Sciatic nerve (tissue), 2 donors: Measurements from ENCODE around the gene PLA1A. TPM values are rescaled to one million over a fixed set of nuclear protein-coding genes. Genes with fewer than 3 reads are reported as not detected.

Experiments used
- ATAC-seq: fragments of 200-7000 bp; cut with Tn5 transposase; one replicate; pipeline ENCODE4 v1.9.1; 2020; ENCODE audit warnings: mild to moderate bottlenecking, moderate library complexity
- DNase-seq: peaks from one replicate; pipeline ENCODE4 v3.0.0-alpha.2; 2020; ENCODE audit warnings: low spot score
- intact Hi-C: fragments of 100-400 bp; cut with DNase I; formaldehyde crosslinking; loops from one replicate; pipeline ENCODE4 v1.14.2; 2022
- total RNA-seq: library from RNA; stranded (reverse); fragmentation: NEBNext Ultra II Directional; extraction: Animal tissue kit (Norgen Biotek cat#: 25700); gene quantifications from one replicate; pipeline ENCODE4 v1.2.1, GENCODE V29; 2021
- donor health status: DM: no; HTN: no; CAD: no.
- donor health status: DM: no; HTN: no; CAD: no.

The PLA1A gene
- total RNA-seq, 1 donor from 2014 or later: 0.76 TPM

- ATAC-seq (peak; percentile 22), DNase-seq (no peak)
- intact Hi-C loops: no loop called here
Observed at GRCh38 chr3:119652306-119653033, 54.8 kb downstream of the PLA1A start.

- no peak for DNase-seq
- intact Hi-C loops: no loop called here
- ATAC-seq: no peak
Observed at GRCh38 chr3:119653876-119654275, 56.2 kb downstream of the PLA1A start.

GRCh38 chr3:119657887-119658702 is 60.4 kb downstream of the PLA1A start:
- no peak for DNase-seq
- ATAC-seq: no peak
- intact Hi-C loops: no loop called here

GRCh38 chr3:119658994-119659393 is 61.3 kb downstream of the PLA1A start:
- ATAC-seq: no peak
- intact Hi-C loops: no loop called here
- DNase-seq: no peak

GRCh38 chr3:119659606-119660291 is 62.1 kb downstream of the PLA1A start:
- intact Hi-C loops: no loop called here
- DNase-seq: no peak
- ATAC-seq: no peak

- ATAC-seq (no peak), DNase-seq (no peak)
- intact Hi-C loops: no loop called here
Observed at GRCh38 chr3:119660474-119661440, 63.1 kb downstream of the PLA1A start, which contains the start of gene POPDC2. TSS of gene POPDC2 (minus strand) at chr3:119660589. CDS start at chr3:119660423, 166 bp downstream.

GRCh38 chr3:119662604-119663373 is 65.1 kb downstream of the PLA1A start:
- no peak for ATAC-seq
- DNase-seq: no peak
- intact Hi-C loops: no loop called here

GRCh38 chr3:119663885-119664284 is 66.2 kb downstream of the PLA1A start:
- intact Hi-C loops: no loop called here

GRCh38 chr3:119664370-119664769 is 66.7 kb downstream of the PLA1A start:
- intact Hi-C loops: no loop called here
- ATAC-seq (no peak), DNase-seq (no peak)

More at GRCh38 chr3:119663885-119664284, 66.2 kb downstream of the PLA1A start:
- ATAC-seq: no peak
- no peak for DNase-seq

- DNase-seq (no peak), ATAC-seq (no peak)
- intact Hi-C loops: no loop called here
Observed at GRCh38 chr3:119664850-119665379, 67.2 kb downstream of the PLA1A start.

GRCh38 chr3:119665954-119666559 is 68.4 kb downstream of the PLA1A start:
- DNase-seq: no peak
- ATAC-seq: no peak
- intact Hi-C loops: no loop called here

- ATAC-seq (no peak), DNase-seq (no peak)
- intact Hi-C loops: no loop called here
Observed at GRCh38 chr3:119669906-119670570, 72.4 kb downstream of the PLA1A start.

- ATAC-seq: no peak
- intact Hi-C loops: no loop called here
- DNase-seq: no peak
Observed at GRCh38 chr3:119672776-119673175, 75.1 kb downstream of the PLA1A start.

GRCh38 chr3:119673875-119674274 is 76.2 kb downstream of the PLA1A start:
- ATAC-seq (no peak), DNase-seq (no peak)
- intact Hi-C loops: no loop called here

- DNase-seq (no peak), ATAC-seq (no peak)
- intact Hi-C loops: no loop called here
Observed at GRCh38 chr3:119675188-119675874, 77.6 kb downstream of the PLA1A start.

- ATAC-seq: no peak
- intact Hi-C loops: no loop called here
- DNase-seq: no peak
Observed at GRCh38 chr3:119676020-119676419, 78.3 kb downstream of the PLA1A start.
